HG03354 (cell line): ENCODE results near the gene UPF3A.
"Not testable (repeated sequence)": the region's sequence is repeated elsewhere in the genome, so short reads cannot be mapped to it uniquely, and the experiment has no call there.

Experiments used
- ATAC-seq: cut with Tn5 transposase; IDR thresholded peaks from one replicate; pipeline ENCODE4 v1.9.1; 2021; ENCODE audit warnings: mild to moderate bottlenecking; ENCODE audit not compliant: unreplicated experiment, poor library complexity, severe bottlenecking

Gene UPF3A

DNA sequence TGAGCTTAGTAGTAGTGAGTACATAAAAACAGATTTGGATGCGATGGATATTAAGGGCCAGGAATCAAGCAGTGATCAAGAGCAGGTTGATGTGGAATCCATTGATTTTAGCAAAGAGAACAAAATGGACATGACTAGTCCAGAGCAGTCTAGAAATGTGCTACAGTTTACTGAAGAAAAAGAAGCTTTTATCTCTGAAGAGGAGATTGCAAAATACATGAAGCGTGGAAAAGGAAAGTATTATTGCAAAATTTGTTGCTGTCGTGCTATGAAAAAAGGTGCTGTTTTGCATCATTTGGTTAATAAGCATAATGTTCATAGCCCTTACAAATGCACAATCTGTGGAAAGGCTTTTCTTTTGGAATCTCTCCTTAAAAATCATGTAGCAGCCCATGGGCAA is 44.3 kb downstream of the UPF3A start:
- ATAC-seq, result no peak

GRCh38 chr13:114328034-114328433 is 46.6 kb downstream of the UPF3A start:
- no peak for ATAC-seq

DNA sequence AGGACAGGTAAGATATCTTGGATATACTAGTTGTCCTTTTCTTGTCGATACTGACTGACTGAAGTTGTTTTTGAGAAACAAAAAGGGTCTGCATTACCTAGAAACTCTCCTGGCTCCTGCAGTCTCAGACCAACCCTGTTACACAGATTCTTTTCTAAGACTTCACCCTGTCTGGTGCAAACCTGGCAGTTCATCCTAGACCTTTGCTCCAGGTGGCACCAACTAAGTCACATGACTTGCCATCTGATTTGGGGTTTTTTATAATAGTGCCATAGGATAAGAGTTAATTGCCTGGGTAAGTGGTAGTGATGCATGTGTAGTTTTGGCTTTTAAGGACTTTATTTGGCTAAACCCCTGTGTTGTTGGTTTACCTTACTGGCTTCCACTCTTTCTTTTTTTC is 47.2 kb downstream of the UPF3A start:
- ATAC-seq, result no peak

DNA sequence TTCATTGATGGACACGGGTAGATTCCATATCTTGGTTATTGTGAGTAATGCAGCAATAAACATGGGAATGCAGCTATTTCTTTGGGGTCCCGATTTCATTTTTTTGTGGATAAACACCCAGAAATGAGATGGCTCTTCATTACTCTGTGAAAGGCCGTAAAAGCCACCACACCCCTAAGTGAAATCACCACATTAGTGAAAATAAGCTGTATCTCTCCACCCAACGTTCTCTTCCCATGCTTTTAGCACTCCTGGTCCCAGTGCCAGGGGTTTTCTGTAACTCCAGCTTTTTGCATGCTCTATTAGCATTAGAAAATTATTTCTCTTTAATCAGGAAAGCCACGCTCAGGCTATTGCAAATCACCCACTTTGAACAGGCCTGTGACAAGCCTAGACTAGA is 48.7 kb downstream of the UPF3A start:
- ATAC-seq, result no peak

GRCh38 chr13:114333881-114334280 is 52.5 kb downstream of the UPF3A start:
- ATAC-seq, result not testable (repeated sequence)

- no peak for ATAC-seq
Measured at GRCh38 chr13:114334305-114335053, 53.1 kb downstream of the UPF3A start.

DNA sequence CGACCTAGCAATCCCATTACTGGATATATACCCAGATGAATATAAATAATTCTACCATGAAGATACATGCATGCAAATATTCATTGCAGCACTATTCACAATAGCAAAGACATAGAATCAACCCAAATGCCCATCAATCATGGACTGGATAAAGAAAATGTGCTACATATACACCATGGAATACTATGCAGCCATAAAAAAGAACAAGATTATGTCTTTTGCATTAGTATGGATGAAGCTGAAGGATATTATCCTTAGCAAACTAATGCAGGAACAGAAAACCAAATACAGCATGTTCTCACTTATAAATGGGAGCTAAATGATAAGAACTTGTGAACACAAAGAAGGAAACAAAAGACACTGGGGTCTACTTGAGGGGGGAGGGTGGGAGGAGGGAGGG is 55.1 kb downstream of the UPF3A start:
- not testable (repeated sequence) for ATAC-seq

DNA sequence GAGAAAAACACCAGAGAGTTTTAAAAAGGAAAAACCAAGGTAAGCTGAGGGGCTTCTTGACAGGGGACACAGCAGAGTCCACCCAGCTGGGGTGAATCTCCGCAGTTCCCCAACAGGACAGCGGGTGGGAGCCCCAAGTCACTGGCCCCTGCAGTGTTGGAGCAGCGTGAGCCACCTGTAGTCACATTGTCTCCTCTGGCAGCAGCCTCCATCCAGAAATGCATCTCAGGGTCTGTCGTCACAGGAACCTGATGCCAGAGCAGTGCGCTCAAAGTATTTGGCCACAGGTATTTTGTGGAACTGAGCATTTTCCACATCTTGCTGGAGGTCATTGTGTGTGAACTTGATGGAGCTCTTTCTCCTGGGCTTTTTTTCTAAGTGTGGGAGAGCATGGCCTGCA is 57.6 kb downstream of the UPF3A start:
- ATAC-seq, result no peak

- no peak for ATAC-seq
Measured at GRCh38 chr13:114339857-114340534, 58.6 kb downstream of the UPF3A start.

GRCh38 chr13:114341003-114341777 is 59.8 kb downstream of the UPF3A start:
- ATAC-seq, result no peak

DNA sequence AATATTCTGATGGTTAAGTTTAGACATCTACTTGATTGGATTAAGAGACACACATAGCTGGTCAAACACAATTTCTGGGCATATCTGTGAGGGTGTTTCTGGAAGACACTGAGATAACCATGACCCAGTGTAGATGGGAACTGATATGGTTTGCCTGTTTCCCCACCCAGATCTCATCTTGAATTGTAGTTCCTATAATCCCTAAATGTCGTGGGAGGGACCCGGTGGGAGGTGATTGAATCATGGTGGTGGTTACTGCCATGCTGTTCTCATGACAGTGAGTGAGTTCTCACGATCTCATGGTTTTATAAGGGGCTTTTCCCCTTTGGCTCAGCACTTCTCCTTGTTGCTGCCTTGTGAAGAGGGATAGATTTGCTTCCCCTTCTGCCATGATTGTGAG is 65.9 kb downstream of the UPF3A start:
- not testable (repeated sequence) for ATAC-seq

- not testable (repeated sequence) for ATAC-seq
Measured at GRCh38 chr13:114352763-114353162, 71.4 kb downstream of the UPF3A start.

DNA sequence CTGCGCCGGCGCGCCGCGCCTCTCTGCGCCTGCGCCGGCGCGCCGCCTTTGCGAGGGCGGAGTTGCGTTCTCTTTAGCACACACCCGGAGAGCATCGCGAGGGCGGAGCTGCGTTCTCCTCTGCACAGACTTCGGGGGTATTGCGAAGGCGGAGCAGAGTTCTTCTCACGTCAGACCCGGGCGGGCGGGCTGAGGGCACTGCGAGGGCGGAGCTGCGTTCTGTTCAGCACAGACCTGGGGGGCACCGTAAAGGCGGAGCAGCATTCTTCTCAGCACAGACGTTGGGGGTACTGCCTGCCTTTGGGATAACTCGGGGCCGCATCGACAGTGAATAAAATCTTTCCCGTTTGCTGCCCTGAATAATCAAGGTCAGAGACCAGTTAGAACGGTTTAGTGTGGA is 72.0 kb downstream of the UPF3A start:
- not testable (repeated sequence) for ATAC-seq
